ENCODE measurements around the gene ALDH1L1.

GRCh38 chr3:126117786-126118185 is 62.6 kb downstream of the ALDH1L1 start:
- TF ChIP-seq CTCF (IDR thresholded peaks at IDR 0.05; ENCODE audit: low read length), result no peak
- no peak for TF ChIP-seq EZH2phosphoT487 (IDR thresholded peaks at IDR 0.05; ENCODE audit: low read length)
